ENCODE data around the gene MEGF11. TPM values are rescaled to one million over a fixed set of nuclear protein-coding genes. Genes with fewer than 3 reads are reported as not detected.

Gene MEGF11
- total RNA-seq, 2 experiments from 2014 or later: 3.3 to 6.8 TPM

GRCh38 chr15:66231394-66232266 lies 21.9 kb downstream of the MEGF11 start:
- Histone ChIP-seq H4K20me1 (ENCODE audit: insufficient read depth, low read length) (no peaks in the 10 kb centered on the region), H3K27ac (ENCODE audit: low read depth, low read length, poor library complexity, severe bottlenecking) (no peak overlapping the region), H3K9me3 (ENCODE audit: low read length) (no peaks in the 10 kb centered on the region), H2AFZ (ENCODE audit: low read length) (no peak overlapping the region), H3K4me3 (ENCODE audit: low read depth, low read length, poor library complexity, severe bottlenecking) (no peak overlapping the region), H3K4me2 (ENCODE audit: low read length) (no peak overlapping the region), H3K79me2 (ENCODE audit: insufficient read depth, low read depth, low read length) (no peaks in the 10 kb centered on the region), H3K9me2 (ENCODE audit: insufficient read depth, low read length) (no peaks in the 10 kb centered on the region), H3K4me1 (ENCODE audit: insufficient read depth, low read length, poor library complexity, severe bottlenecking) (peaks cover 15% of the 10 kb centered on the region), H3K36me3 (ENCODE audit: insufficient read depth, low read length) (no peaks in the 10 kb centered on the region)
- intact Hi-C loops (cut with micrococcal nuclease; ENCODE audit: unreplicated experiment): no loop called here
- no TSS peak for BruUV-seq (replicated peaks)
- CTCF ChIA-PET (ENCODE audit: unreplicated experiment): interaction anchor here (0.6 kb wide), 1 partner anchor 9 kb away, joined by 4 read pairs; no protein-coding TSS in a partner anchor
- POLR2A ChIA-PET: no interaction called here
- no peak for TF ChIP-seq CTCF (conservative IDR thresholded peaks at IDR 0.05; ENCODE audit: low read length)
- TF ChIP-seq EZH2phosphoT487 (IDR thresholded peaks at IDR 0.05; ENCODE audit: borderline replicate concordance, low read depth, low read length): no peak
- DNase-seq (ENCODE audit: low spot score): no peak

- Histone ChIP-seq H4K20me1 (ENCODE audit: insufficient read depth, low read length) (no peaks in the 10 kb centered on the region), H3K4me3 (ENCODE audit: low read depth, low read length, poor library complexity, severe bottlenecking) (no peak overlapping the region), H2AFZ (ENCODE audit: low read length) (peak overlapping the region; percentile 95), H3K4me1 (ENCODE audit: insufficient read depth, low read length, poor library complexity, severe bottlenecking) (peaks cover 15% of the 10 kb centered on the region), H3K9me2 (ENCODE audit: insufficient read depth, low read length) (no peaks in the 10 kb centered on the region), H3K36me3 (ENCODE audit: insufficient read depth, low read length) (no peaks in the 10 kb centered on the region), H3K4me2 (ENCODE audit: low read length) (peak overlapping the region; percentile 45), H3K27ac (ENCODE audit: low read depth, low read length, poor library complexity, severe bottlenecking) (no peak overlapping the region), H3K79me2 (ENCODE audit: insufficient read depth, low read depth, low read length) (no peaks in the 10 kb centered on the region), H3K9me3 (ENCODE audit: low read length) (no peaks in the 10 kb centered on the region)
- CTCF ChIA-PET (ENCODE audit: unreplicated experiment): interaction anchor here (0.6 kb wide), 1 partner anchor 64 kb away, joined by 3 read pairs; no protein-coding TSS in a partner anchor
- intact Hi-C loops (cut with micrococcal nuclease; ENCODE audit: unreplicated experiment): no loop called here
- DNase-seq (ENCODE audit: low spot score): peak; percentile 54
- BruUV-seq (replicated peaks): no TSS peak
- POLR2A ChIA-PET: interaction anchor here (0.6 kb wide), 1 partner anchor 9 kb away, joined by 5 read pairs; no protein-coding TSS in a partner anchor
- no peak for TF ChIP-seq EZH2phosphoT487 (IDR thresholded peaks at IDR 0.05; ENCODE audit: borderline replicate concordance, low read depth, low read length)
- TF ChIP-seq CTCF (conservative IDR thresholded peaks at IDR 0.05; ENCODE audit: low read length): no peak
These were observed 23.6 kb downstream of the MEGF11 start for GRCh38 chr15:66229790-66230465.
